ENCODE data around the gene SUSD3. TPM values are rescaled to one million over a fixed set of nuclear protein-coding genes. Genes with fewer than 3 reads are reported as not detected.

Gene SUSD3
- total RNA-seq, 1 experiment from 2014 or later = not detected

DNA sequence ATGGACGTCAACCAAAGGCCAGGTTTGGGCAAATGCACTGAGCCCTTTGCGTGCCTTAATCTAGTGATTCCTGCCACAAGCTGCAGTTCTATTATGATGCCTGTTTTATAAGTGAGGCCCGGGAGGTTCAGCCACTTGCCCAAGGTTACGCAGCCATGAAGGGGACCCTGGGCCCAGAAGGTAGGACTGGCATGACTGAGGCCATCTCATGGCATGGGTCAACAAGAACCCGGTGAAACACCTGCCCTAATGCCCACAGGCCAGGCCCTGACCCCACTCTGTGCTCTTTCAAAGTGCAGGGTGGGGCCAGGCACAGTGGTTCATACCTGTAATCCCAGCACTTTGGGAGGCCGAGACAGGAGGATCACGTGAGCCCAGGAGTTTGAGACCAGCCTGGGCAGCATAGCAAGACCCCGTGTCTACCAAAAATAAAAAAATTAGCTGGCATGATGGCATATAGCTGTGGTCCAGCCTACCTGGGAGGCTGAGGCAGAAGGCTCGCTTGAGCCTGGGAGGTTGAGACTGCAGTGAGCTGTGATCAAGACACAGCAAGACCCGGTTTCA, 66.9 kb downstream of the SUSD3 start:
- intact Hi-C loops (cut with micrococcal nuclease; ENCODE audit: unreplicated experiment) = no loop called here
- TF ChIP-seq, protein P1, sequence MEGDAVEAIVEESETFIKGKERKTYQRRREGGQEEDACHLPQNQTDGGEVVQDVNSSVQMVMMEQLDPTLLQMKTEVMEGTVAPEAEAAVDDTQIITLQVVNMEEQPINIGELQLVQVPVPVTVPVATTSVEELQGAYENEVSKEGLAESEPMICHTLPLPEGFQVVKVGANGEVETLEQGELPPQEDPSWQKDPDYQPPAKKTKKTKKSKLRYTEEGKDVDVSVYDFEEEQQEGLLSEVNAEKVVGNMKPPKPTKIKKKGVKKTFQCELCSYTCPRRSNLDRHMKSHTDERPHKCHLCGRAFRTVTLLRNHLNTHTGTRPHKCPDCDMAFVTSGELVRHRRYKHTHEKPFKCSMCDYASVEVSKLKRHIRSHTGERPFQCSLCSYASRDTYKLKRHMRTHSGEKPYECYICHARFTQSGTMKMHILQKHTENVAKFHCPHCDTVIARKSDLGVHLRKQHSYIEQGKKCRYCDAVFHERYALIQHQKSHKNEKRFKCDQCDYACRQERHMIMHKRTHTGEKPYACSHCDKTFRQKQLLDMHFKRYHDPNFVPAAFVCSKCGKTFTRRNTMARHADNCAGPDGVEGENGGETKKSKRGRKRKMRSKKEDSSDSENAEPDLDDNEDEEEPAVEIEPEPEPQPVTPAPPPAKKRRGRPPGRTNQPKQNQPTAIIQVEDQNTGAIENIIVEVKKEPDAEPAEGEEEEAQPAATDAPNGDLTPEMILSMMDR (conservative IDR thresholded peaks at IDR 0.05; ENCODE audit: low read depth, low read length) = no peak
- no peak for TF ChIP-seq EZH2 (IDR thresholded peaks at IDR 0.05; ENCODE audit: borderline replicate concordance, low read depth, low read length, poor library complexity, severe bottlenecking)
- H3K9me3 ChIP-seq (ENCODE audit: low read depth, low read length, poor library complexity, severe bottlenecking) = no peaks in the 10 kb centered on the region
- no peak overlapping the region for H3K27ac ChIP-seq (ENCODE audit: low read depth, low read length, poor library complexity, severe bottlenecking)
- H3K4me1 ChIP-seq (ENCODE audit: insufficient read depth, low read length, poor library complexity, severe bottlenecking) = no peaks in the 10 kb centered on the region
- POLR2A ChIA-PET (ENCODE audit: low non-redundant PET) = no interaction called here
- H3K36me3 ChIP-seq (ENCODE audit: insufficient read depth, low read length, poor library complexity, severe bottlenecking) = no peaks in the 10 kb centered on the region
- BruUV-seq (replicated peaks) = no TSS peak
- CTCF ChIA-PET = no interaction called here
- no peak for DNase-seq (ENCODE audit: low spot score)
- H3K27me3 ChIP-seq (replicated peaks; ENCODE audit: insufficient read depth, low read depth, low read length, poor library complexity) = no peaks in the 10 kb centered on the region
- no peak overlapping the region for H3K4me3 ChIP-seq (ENCODE audit: low read depth, low read length, poor library complexity, severe bottlenecking)

DNA sequence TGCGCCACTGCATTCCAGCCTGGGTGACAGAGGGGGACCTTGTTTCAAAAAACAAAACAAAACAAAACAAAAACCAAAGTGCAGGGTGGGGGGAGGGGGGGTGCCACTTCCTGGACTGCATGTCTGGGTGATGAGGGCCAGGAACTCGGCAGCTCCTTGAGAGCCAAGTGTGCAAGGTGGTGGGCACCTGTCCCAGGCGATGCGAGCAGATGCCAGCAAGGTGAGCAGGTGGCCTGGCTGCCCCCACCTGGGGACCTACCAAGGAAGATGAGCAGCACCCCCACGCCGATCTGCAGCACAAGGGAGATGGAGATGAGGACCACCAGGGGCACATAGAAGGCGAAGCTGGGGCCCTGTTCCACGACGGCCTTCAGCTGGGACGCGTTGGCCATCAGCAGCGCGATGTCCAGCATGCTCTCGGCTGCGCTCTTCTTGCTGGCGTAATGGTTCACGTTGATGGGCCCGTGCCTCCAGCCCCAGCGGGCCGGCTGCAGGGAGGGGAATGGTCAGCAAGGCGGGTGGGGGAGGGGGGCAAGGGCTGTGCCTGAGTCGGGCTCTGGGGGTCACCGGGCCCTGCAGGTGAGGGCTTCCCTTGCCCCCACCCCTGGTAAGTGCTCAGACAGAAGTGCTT, 67.8 kb downstream of the SUSD3 start:
- Histone ChIP-seq H3K9me3 (ENCODE audit: low read depth, low read length, poor library complexity, severe bottlenecking) (no peaks in the 10 kb centered on the region), H3K4me1 (ENCODE audit: insufficient read depth, low read length, poor library complexity, severe bottlenecking) (no peaks in the 10 kb centered on the region), H3K27me3 (replicated peaks; ENCODE audit: insufficient read depth, low read depth, low read length, poor library complexity) (no peaks in the 10 kb centered on the region), H3K36me3 (ENCODE audit: insufficient read depth, low read length, poor library complexity, severe bottlenecking) (no peaks in the 10 kb centered on the region), H3K27ac (ENCODE audit: low read depth, low read length, poor library complexity, severe bottlenecking) (peak overlapping the region; percentile 23), H3K4me3 (ENCODE audit: low read depth, low read length, poor library complexity, severe bottlenecking) (no peak overlapping the region)
- ChIA-PET POLR2A (ENCODE audit: low non-redundant PET) (no interaction called here), CTCF (no interaction called here)
- no peak for DNase-seq (ENCODE audit: low spot score)
- no TSS peak for BruUV-seq (replicated peaks)
- TF ChIP-seq, protein P1 (conservative IDR thresholded peaks at IDR 0.05; ENCODE audit: low read depth, low read length) = no peak
- no peak for TF ChIP-seq EZH2 (IDR thresholded peaks at IDR 0.05; ENCODE audit: borderline replicate concordance, low read depth, low read length, poor library complexity, severe bottlenecking)
- intact Hi-C loops (cut with micrococcal nuclease; ENCODE audit: unreplicated experiment) = no loop called here

DNA sequence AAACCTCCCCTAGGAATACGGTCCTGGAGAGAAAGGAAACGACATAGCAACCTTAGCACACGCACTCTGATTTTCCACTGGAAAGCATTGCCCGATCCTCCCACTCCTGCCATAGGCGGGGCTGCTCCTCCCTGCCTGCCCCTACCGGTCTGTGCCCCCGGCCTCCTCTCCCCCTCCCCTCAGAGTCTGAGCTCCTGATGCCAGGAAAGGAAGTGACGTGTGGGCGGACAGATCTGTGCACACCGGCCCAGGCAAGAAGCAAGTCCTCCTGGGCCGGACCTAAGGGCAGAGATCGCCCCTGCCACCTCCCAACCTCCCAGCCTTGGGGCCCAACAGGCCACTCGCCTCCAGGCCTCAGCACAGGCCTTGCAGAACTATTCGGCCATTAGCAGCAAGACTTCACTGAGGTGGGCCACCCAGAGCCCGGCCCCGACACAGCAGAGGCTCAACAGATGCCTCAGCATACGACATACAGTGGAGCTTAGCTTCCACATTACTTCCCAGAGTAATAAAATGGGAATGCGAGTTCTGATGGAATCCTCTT, 68.4 kb downstream of the SUSD3 start:
- Histone ChIP-seq H3K4me1 (ENCODE audit: insufficient read depth, low read length, poor library complexity, severe bottlenecking) (no peaks in the 10 kb centered on the region), H3K36me3 (ENCODE audit: insufficient read depth, low read length, poor library complexity, severe bottlenecking) (no peaks in the 10 kb centered on the region), H3K27ac (ENCODE audit: low read depth, low read length, poor library complexity, severe bottlenecking) (peak overlapping the region; percentile 23), H3K9me3 (ENCODE audit: low read depth, low read length, poor library complexity, severe bottlenecking) (no peaks in the 10 kb centered on the region), H3K27me3 (replicated peaks; ENCODE audit: insufficient read depth, low read depth, low read length, poor library complexity) (no peaks in the 10 kb centered on the region), H3K4me3 (ENCODE audit: low read depth, low read length, poor library complexity, severe bottlenecking) (no peak overlapping the region)
- intact Hi-C loops (cut with micrococcal nuclease; ENCODE audit: unreplicated experiment) = no loop called here
- TF ChIP-seq, protein P1 (conservative IDR thresholded peaks at IDR 0.05; ENCODE audit: low read depth, low read length) = no peak
- TF ChIP-seq EZH2 (IDR thresholded peaks at IDR 0.05; ENCODE audit: borderline replicate concordance, low read depth, low read length, poor library complexity, severe bottlenecking) = no peak
- BruUV-seq (replicated peaks) = no TSS peak
- DNase-seq (ENCODE audit: low spot score) = no peak
- POLR2A ChIA-PET (ENCODE audit: low non-redundant PET) = interaction anchor here (0.6 kb wide), 1 partner anchor 31 kb away, joined by 6 read pairs; no protein-coding TSS in a partner anchor
- CTCF ChIA-PET = no interaction called here

All from A673 (cell line).